Neural cell (in vitro differentiated cells): ENCODE measurements around the gene PRR20A. TPM values are rescaled to one million over a fixed set of nuclear protein-coding genes. Genes with fewer than 3 reads are reported as not detected.

Experiments used
- polyA plus RNA-seq: library from polyadenylated mRNA; depleted of rRNA; stranded (reverse); fragments of >200 nt; gene quantifications from 2 replicates; pipeline ENCODE4 v1.2.3, GENCODE V29; 2014
- small RNA-seq, 3 experiments: library from RNA; depleted of rRNA; stranded (forward); fragments of <200 nt; gene quantifications; one replicate each; pipeline ENCODE3, GENCODE V24; 2012

The PRR20A gene
- polyA plus RNA-seq, 1 donor from 2014 or later, result not detected

Small RNAs within 50 kb of the gene (small RNA-seq; reads per million reads assigned to genes)
- 0 reads per million in 3 experiments for gene PRR20FP

Other genes starting within 250 kb of the PRR20A start
- not detected in 2 replicates for gene PRR20B, start 6.6 kb downstream of the PRR20A start, polyA plus RNA-seq
- gene PRR20C, start 13.1 kb downstream of the PRR20A start, polyA plus RNA-seq, result not detected in 2 replicates
- gene PRR20D, start 19.7 kb downstream of the PRR20A start, polyA plus RNA-seq, result not detected in 2 replicates
- gene PRR20E, start 26.3 kb downstream of the PRR20A start, polyA plus RNA-seq, result not detected in 2 replicates